ENCODE results near the gene TOLLIP. TPM values are rescaled to one million over a fixed set of nuclear protein-coding genes. Genes with fewer than 3 reads are reported as not detected.

TOLLIP gene
- total RNA-seq, 1 experiment from 2014 or later = 32.3 TPM

GRCh38 chr11:1283091-1283511 is 26.3 kb downstream of the TOLLIP start (continued):
- TF ChIP-seq PRRX2 (CRISPR knock-in tag; IDR thresholded peaks at IDR 0.05) (no peak), MXD4 (CRISPR knock-in tag; IDR thresholded peaks at IDR 0.05; ENCODE audit: borderline replicate concordance) (no peak), TCF7 (CRISPR knock-in tag; IDR thresholded peaks at IDR 0.05; ENCODE audit: low read depth) (no peak), TEAD1 (CRISPR knock-in tag; IDR thresholded peaks at IDR 0.05) (no peak)
- TF ChIP-seq, protein P1, sequence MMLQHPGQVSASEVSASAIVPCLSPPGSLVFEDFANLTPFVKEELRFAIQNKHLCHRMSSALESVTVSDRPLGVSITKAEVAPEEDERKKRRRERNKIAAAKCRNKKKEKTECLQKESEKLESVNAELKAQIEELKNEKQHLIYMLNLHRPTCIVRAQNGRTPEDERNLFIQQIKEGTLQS (CRISPR knock-in tag; conservative IDR thresholded peaks at IDR 0.05) = no peak

DNA sequence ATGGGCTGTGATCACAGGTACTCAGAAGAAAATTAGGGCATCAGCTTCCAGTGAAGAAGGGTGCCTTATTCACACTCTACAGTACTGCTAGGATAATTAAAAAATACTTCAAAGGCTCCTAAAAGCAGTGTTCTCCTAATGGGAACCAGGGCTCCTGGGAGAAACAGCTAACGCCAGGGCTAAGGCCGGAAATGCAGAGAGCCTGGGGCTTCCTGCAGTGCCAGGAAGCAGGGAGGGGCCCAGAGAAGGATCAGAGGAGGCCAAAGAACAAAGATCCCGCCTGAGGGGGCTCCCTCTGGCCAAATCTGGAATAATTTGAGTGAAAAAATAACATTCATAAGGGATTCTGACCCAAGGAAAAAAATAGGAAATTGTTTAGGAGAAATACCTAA is 27.5 kb downstream of the TOLLIP start:
- no peak overlapping the region for H3K4me3 Mint-ChIP-seq
- ATAC-seq (peak; percentile 58; the same call in 1 of the 2 replicates), DNase-seq (ENCODE audit: low spot score) (no peak)
- TF ChIP-seq ZNF232 (CRISPR knock-in tag; IDR thresholded peaks at IDR 0.05) (no peak), PRRX2 (CRISPR knock-in tag; IDR thresholded peaks at IDR 0.05) (no peak), FOXP4 (CRISPR knock-in tag; IDR thresholded peaks at IDR 0.05) (no peak), ATF2 (CRISPR knock-in tag; IDR thresholded peaks at IDR 0.05; ENCODE audit: borderline replicate concordance, low read depth) (no peak), RORB (CRISPR knock-in tag; IDR thresholded peaks at IDR 0.05) (no peak), JUN (CRISPR knock-in tag; IDR thresholded peaks at IDR 0.05) (no peak), E2F4 (CRISPR knock-in tag; IDR thresholded peaks at IDR 0.05; ENCODE audit: borderline replicate concordance, low read depth) (no peak), ESRRA (CRISPR knock-in tag; IDR thresholded peaks at IDR 0.05; ENCODE audit: borderline replicate concordance) (no peak), SMAD4 (CRISPR knock-in tag; IDR thresholded peaks at IDR 0.05) (no peak), HMGA2 (CRISPR knock-in tag; IDR thresholded peaks at IDR 0.05) (no peak), NFYB (CRISPR knock-in tag; conservative IDR thresholded peaks at IDR 0.05; ENCODE audit: low read depth) (no peak), FOXJ3 (CRISPR knock-in tag; IDR thresholded peaks at IDR 0.05; ENCODE audit: borderline replicate concordance) (no peak), ZNF263 (CRISPR knock-in tag; IDR thresholded peaks at IDR 0.05; ENCODE audit: low read depth) (no peak)
- TF ChIP-seq, protein P2, sequence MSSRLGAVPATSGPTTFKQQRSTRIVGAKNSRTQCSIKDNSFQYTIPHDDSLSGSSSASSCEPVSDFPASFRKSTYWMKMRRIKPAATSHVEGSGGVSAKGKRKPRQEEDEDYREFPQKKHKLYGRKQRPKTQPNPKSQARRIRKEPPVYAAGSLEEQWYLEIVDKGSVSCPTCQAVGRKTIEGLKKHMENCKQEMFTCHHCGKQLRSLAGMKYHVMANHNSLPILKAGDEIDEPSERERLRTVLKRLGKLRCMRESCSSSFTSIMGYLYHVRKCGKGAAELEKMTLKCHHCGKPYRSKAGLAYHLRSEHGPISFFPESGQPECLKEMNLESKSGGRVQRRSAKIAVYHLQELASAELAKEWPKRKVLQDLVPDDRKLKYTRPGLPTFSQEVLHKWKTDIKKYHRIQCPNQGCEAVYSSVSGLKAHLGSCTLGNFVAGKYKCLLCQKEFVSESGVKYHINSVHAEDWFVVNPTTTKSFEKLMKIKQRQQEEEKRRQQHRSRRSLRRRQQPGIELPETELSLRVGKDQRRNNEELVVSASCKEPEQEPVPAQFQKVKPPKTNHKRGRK (CRISPR knock-in tag; IDR thresholded peaks at IDR 0.05; ENCODE audit: borderline replicate concordance) = no peak
- TF ChIP-seq, protein P3, sequence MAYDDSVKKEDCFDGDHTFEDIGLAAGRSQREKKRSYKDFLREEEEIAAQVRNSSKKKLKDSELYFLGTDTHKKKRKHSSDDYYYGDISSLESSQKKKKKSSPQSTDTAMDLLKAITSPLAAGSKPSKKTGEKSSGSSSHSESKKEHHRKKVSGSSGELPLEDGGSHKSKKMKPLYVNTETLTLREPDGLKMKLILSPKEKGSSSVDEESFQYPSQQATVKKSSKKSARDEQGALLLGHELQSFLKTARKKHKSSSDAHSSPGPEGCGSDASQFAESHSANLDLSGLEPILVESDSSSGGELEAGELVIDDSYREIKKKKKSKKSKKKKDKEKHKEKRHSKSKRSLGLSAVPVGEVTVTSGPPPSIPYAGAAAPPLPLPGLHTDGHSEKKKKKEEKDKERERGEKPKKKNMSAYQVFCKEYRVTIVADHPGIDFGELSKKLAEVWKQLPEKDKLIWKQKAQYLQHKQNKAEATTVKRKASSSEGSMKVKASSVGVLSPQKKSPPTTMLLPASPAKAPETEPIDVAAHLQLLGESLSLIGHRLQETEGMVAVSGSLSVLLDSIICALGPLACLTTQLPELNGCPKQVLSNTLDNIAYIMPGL (CRISPR knock-in tag; IDR thresholded peaks at IDR 0.05) = no peak
- TF ChIP-seq, protein P4, sequence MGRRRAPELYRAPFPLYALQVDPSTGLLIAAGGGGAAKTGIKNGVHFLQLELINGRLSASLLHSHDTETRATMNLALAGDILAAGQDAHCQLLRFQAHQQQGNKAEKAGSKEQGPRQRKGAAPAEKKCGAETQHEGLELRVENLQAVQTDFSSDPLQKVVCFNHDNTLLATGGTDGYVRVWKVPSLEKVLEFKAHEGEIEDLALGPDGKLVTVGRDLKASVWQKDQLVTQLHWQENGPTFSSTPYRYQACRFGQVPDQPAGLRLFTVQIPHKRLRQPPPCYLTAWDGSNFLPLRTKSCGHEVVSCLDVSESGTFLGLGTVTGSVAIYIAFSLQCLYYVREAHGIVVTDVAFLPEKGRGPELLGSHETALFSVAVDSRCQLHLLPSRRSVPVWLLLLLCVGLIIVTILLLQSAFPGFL (CRISPR knock-in tag; IDR thresholded peaks at IDR 0.05; ENCODE audit: borderline replicate concordance) = no peak
- peaks cover 5% of the 10 kb centered on the region for H3K4me1 Mint-ChIP-seq
- POLR2A ChIA-PET = no interaction called here
- peaks cover 20% of the 10 kb centered on the region for H3K36me3 Mint-ChIP-seq
- H3K27me3 Mint-ChIP-seq (ENCODE audit: low read depth) = no peaks in the 10 kb centered on the region
- H3K27ac Mint-ChIP-seq = peak overlapping the region; percentile 53; the same call in 1 of the 2 replicates
- CTCF ChIA-PET = no interaction called here
- no peaks in the 10 kb centered on the region; the same call in 1 of the 2 replicates for H3K9me3 Mint-ChIP-seq

Data from WTC11 (cell line).